Rectal smooth muscle tissue (tissue), 1 donor: ENCODE results near the gene GSC2.

ENCODE experiments used
- H3K27ac ChIP-seq: one replicate; pipeline ENCODE4 v1.7.0; 2013; ENCODE audit warnings: low read depth, low read length, inconsistent platforms
- H3K27me3 ChIP-seq: one replicate; pipeline ENCODE4 v1.7.0; 2013; ENCODE audit warnings: low read length; ENCODE audit not compliant: control insufficient read depth, insufficient read depth
- H3K36me3 ChIP-seq: one replicate; pipeline ENCODE4 v1.7.0; 2013; ENCODE audit warnings: low read length; ENCODE audit not compliant: control insufficient read depth, insufficient read depth
- H3K4me1 ChIP-seq: one replicate; pipeline ENCODE4 v1.7.0; 2013; ENCODE audit warnings: low read length; ENCODE audit not compliant: control insufficient read depth, insufficient read depth
- H3K4me3 ChIP-seq: one replicate; pipeline ENCODE4 v1.7.0; 2013; ENCODE audit warnings: low read length
- H3K9ac ChIP-seq: one replicate; pipeline ENCODE4 v1.7.0; 2013; ENCODE audit warnings: low read length

GSC2 gene

GRCh38 chr22:19124377-19124776, 25.7 kb downstream of the GSC2 start:
- H3K36me3 ChIP-seq = no peaks in the 10 kb centered on the region
- H3K4me3 ChIP-seq = no peak overlapping the region
- H3K27me3 ChIP-seq = no peaks in the 10 kb centered on the region
- H3K4me1 ChIP-seq = peaks cover 5% of the 10 kb centered on the region
- no peak overlapping the region for H3K27ac ChIP-seq
- H3K9ac ChIP-seq = no peak overlapping the region

GRCh38 chr22:19123936-19124335, 26.2 kb downstream of the GSC2 start:
- Histone ChIP-seq H3K9ac (no peak overlapping the region), H3K4me1 (peaks cover 5% of the 10 kb centered on the region), H3K27me3 (no peaks in the 10 kb centered on the region), H3K4me3 (no peak overlapping the region), H3K36me3 (no peaks in the 10 kb centered on the region), H3K27ac (no peak overlapping the region)

- no peak overlapping the region for H3K9ac ChIP-seq
- H3K4me1 ChIP-seq = peaks cover 5% of the 10 kb centered on the region
- no peaks in the 10 kb centered on the region for H3K36me3 ChIP-seq
- H3K27me3 ChIP-seq = no peaks in the 10 kb centered on the region
- H3K27ac ChIP-seq = no peak overlapping the region
- peak overlapping the region; percentile 61 for H3K4me3 ChIP-seq
Measured at GRCh38 chr22:19122752-19123492, 27.2 kb downstream of the GSC2 start.

- Histone ChIP-seq H3K27me3 (no peaks in the 10 kb centered on the region), H3K4me1 (peaks cover 5% of the 10 kb centered on the region), H3K9ac (peak within 1 kb of the TSS; percentile 85)
Measured at GRCh38 chr22:19122143-19122751, 27.8 kb downstream of the GSC2 start, which contains the start of gene DGCR2. TSS of gene DGCR2 (minus strand) at chr22:19122412. CDS start at chr22:19122206, 206 bp downstream.

GRCh38 chr22:19121631-19122142, 28.4 kb downstream of the GSC2 start:
- Histone ChIP-seq H3K27me3 (no peaks in the 10 kb centered on the region), H3K36me3 (no peaks in the 10 kb centered on the region), H3K4me1 (peaks cover 5% of the 10 kb centered on the region), H3K9ac (peak overlapping the region; percentile 85), H3K4me3 (peak overlapping the region; percentile 97), H3K27ac (peak overlapping the region; percentile 89)

More at GRCh38 chr22:19122143-19122751, 27.8 kb downstream of the GSC2 start, which contains the start of gene DGCR2:
- no peaks in the 10 kb centered on the region for H3K36me3 ChIP-seq
- peak within 1 kb of the TSS; percentile 97 for H3K4me3 ChIP-seq
- peak within 1 kb of the TSS; percentile 89 for H3K27ac ChIP-seq

GRCh38 chr22:19120829-19121630, 29.1 kb downstream of the GSC2 start:
- peaks cover 5% of the 10 kb centered on the region for H3K4me1 ChIP-seq
- no peaks in the 10 kb centered on the region for H3K36me3 ChIP-seq
- peak overlapping the region; percentile 85 for H3K9ac ChIP-seq
- no peaks in the 10 kb centered on the region for H3K27me3 ChIP-seq
- H3K27ac ChIP-seq = peak overlapping the region; percentile 89
- peak overlapping the region; percentile 97 for H3K4me3 ChIP-seq

- Histone ChIP-seq H3K4me1 (peaks cover 5% of the 10 kb centered on the region), H3K36me3 (no peaks in the 10 kb centered on the region), H3K27ac (no peak overlapping the region), H3K4me3 (no peak overlapping the region), H3K27me3 (no peaks in the 10 kb centered on the region), H3K9ac (no peak overlapping the region)
Measured at GRCh38 chr22:19119949-19120348, 30.1 kb downstream of the GSC2 start.

GRCh38 chr22:19118329-19118880, 31.7 kb downstream of the GSC2 start:
- H3K9ac ChIP-seq = no peak overlapping the region
- no peaks in the 10 kb centered on the region for H3K36me3 ChIP-seq
- no peaks in the 10 kb centered on the region for H3K27me3 ChIP-seq
- no peak overlapping the region for H3K27ac ChIP-seq
- no peak overlapping the region for H3K4me3 ChIP-seq
- peaks cover 5% of the 10 kb centered on the region for H3K4me1 ChIP-seq

- no peak overlapping the region for H3K9ac ChIP-seq
Measured at GRCh38 chr22:19117111-19117512, 33.0 kb downstream of the GSC2 start.

GRCh38 chr22:19115628-19116027, 34.5 kb downstream of the GSC2 start:
- Histone ChIP-seq H3K4me1 (peaks cover under 1% of the 10 kb centered on the region), H3K36me3 (no peaks in the 10 kb centered on the region), H3K27me3 (no peaks in the 10 kb centered on the region), H3K9ac (no peak overlapping the region), H3K27ac (no peak overlapping the region), H3K4me3 (no peak overlapping the region)

More at GRCh38 chr22:19117111-19117512, 33.0 kb downstream of the GSC2 start:
- Histone ChIP-seq H3K27ac (no peak overlapping the region), H3K36me3 (no peaks in the 10 kb centered on the region), H3K4me3 (no peak overlapping the region), H3K4me1 (peaks cover 5% of the 10 kb centered on the region), H3K27me3 (no peaks in the 10 kb centered on the region)

- Histone ChIP-seq H3K27me3 (no peaks in the 10 kb centered on the region), H3K4me3 (no peak overlapping the region), H3K36me3 (no peaks in the 10 kb centered on the region), H3K9ac (no peak overlapping the region), H3K27ac (no peak overlapping the region), H3K4me1 (no peaks in the 10 kb centered on the region)
Measured at GRCh38 chr22:19114984-19115552, 35.0 kb downstream of the GSC2 start.
